Measurements from ENCODE around the gene ZZZ3.
"Not testable (repeated sequence)": the region's sequence is repeated elsewhere in the genome, so short reads cannot be mapped to it uniquely, and the experiment has no call there.

Gene ZZZ3

DNA sequence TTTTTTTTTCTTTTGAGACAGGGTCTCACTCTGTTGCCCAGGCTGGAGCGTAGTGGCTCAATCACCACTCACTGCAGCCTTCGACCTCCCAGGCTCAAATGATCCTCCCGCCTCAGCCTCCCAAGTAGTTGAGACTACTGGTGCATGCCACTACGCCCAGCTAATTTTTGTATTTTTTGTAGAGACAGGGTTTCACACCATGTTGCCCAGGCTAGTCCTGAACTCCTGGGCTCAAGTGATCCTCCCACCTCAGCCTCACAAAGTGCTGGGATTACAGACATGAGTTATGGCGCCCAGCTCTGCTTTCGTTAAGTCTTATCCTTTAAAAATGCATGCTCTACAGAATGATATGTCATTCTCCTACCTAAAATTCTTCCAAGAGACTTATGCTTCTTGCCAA lies 36.2 kb downstream of the ZZZ3 start:
- peaks cover 91% of the 10 kb centered on the region for H3K79me2 ChIP-seq (ENCODE audit: control insufficient read depth, insufficient read depth, low read length, unreplicated experiment)
- H3K27me3 ChIP-seq (ENCODE audit: insufficient read depth, low read length); H2AFZ ChIP-seq (ENCODE audit: low read length, unreplicated experiment); H3K27ac ChIP-seq (ENCODE audit: low read depth, low read length); H3K4me1 ChIP-seq (ENCODE audit: control insufficient read depth, insufficient read depth, low read length, unreplicated experiment); H3K4me3 ChIP-seq (ENCODE audit: low read depth, low read length): not testable (repeated sequence)
- peaks cover 32% of the 10 kb centered on the region for H3K36me3 ChIP-seq (ENCODE audit: insufficient read depth, low read length)

DNA sequence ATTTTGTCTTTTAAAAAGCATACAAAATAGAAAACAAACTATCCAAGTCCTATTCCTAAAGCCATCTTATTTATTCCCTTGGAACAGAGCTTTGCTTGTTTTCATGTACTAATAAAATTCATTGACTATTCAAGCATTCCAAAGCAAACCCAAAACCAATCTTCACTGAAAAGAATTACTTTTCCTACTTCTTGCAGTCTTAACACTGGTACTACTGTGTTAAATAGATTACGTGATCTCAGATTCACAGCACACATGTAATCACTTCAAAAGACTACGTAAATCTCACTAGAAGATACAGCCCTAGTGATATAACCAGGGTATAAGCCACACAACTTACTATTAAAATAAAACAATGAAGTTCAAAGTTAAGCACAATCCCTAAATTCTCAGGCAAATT lies 39.0 kb downstream of the ZZZ3 start:
- H3K4me1 ChIP-seq (ENCODE audit: control insufficient read depth, insufficient read depth, low read length, unreplicated experiment) = peaks cover 15% of the 10 kb centered on the region
- no peak overlapping the region for H3K4me3 ChIP-seq (ENCODE audit: low read depth, low read length)
- H2AFZ ChIP-seq (ENCODE audit: low read length, unreplicated experiment) = no peak overlapping the region
- H3K27me3 ChIP-seq (ENCODE audit: insufficient read depth, low read length) = no peaks in the 10 kb centered on the region
- H3K27ac ChIP-seq (ENCODE audit: low read depth, low read length) = no peak overlapping the region
- H3K36me3 ChIP-seq (ENCODE audit: insufficient read depth, low read length) = peaks cover 16% of the 10 kb centered on the region
- H3K79me2 ChIP-seq (ENCODE audit: control insufficient read depth, insufficient read depth, low read length, unreplicated experiment) = peaks cover 77% of the 10 kb centered on the region

DNA sequence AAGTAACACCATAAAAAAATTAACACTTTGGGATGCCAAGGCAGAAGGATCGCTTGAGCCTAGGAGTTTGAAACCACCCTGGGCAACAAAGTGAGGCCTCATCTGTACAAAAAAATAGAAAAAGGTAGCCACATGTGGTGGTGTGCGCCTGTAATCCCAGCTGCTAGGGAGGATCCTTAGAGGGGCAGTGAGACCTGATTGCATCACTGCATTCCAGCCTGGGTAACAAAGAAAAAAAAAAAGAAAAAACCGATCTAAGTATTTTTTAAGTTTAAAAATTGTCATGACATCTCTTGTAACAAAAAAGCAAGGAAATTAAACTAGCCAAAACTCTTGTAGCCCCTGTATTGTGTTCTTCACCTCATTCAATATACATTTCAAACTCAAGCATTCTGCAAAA lies 39.5 kb downstream of the ZZZ3 start:
- H3K27me3 ChIP-seq (ENCODE audit: insufficient read depth, low read length) = no peaks in the 10 kb centered on the region
- peaks cover 18% of the 10 kb centered on the region for H3K36me3 ChIP-seq (ENCODE audit: insufficient read depth, low read length)
- no peak overlapping the region for H2AFZ ChIP-seq (ENCODE audit: low read length, unreplicated experiment)
- no peak overlapping the region for H3K4me3 ChIP-seq (ENCODE audit: low read depth, low read length)
- H3K27ac ChIP-seq (ENCODE audit: low read depth, low read length) = no peak overlapping the region
- H3K4me1 ChIP-seq (ENCODE audit: control insufficient read depth, insufficient read depth, low read length, unreplicated experiment) = peaks cover 16% of the 10 kb centered on the region
- H3K79me2 ChIP-seq (ENCODE audit: control insufficient read depth, insufficient read depth, low read length, unreplicated experiment) = peaks cover 76% of the 10 kb centered on the region

DNA sequence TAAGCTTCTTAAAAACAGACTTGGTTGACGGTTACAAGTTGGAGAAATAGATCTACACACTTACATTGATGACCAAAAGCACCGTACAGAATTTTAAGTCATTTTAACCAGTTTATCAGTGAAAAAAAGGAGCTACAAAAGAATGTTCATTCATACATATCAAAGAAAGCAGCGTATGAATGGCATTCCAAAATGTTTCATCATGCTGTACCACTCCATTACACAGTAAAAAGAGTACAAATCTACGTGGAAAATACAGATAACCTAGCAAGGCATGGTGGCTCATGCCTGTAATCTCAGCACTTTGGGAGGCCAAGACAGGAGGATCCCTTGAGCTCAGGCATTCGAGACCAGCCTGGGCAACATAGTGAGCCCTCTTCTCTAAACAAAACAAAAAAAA lies 40.3 kb downstream of the ZZZ3 start:
- H3K4me1 ChIP-seq (ENCODE audit: control insufficient read depth, insufficient read depth, low read length, unreplicated experiment) = peaks cover 16% of the 10 kb centered on the region
- H3K36me3 ChIP-seq (ENCODE audit: insufficient read depth, low read length) = peaks cover 19% of the 10 kb centered on the region
- H3K27ac ChIP-seq (ENCODE audit: low read depth, low read length) = no peak overlapping the region
- no peak overlapping the region for H3K4me3 ChIP-seq (ENCODE audit: low read depth, low read length)
- no peak overlapping the region for H2AFZ ChIP-seq (ENCODE audit: low read length, unreplicated experiment)
- peaks cover 75% of the 10 kb centered on the region for H3K79me2 ChIP-seq (ENCODE audit: control insufficient read depth, insufficient read depth, low read length, unreplicated experiment)
- no peaks in the 10 kb centered on the region for H3K27me3 ChIP-seq (ENCODE audit: insufficient read depth, low read length)

DNA sequence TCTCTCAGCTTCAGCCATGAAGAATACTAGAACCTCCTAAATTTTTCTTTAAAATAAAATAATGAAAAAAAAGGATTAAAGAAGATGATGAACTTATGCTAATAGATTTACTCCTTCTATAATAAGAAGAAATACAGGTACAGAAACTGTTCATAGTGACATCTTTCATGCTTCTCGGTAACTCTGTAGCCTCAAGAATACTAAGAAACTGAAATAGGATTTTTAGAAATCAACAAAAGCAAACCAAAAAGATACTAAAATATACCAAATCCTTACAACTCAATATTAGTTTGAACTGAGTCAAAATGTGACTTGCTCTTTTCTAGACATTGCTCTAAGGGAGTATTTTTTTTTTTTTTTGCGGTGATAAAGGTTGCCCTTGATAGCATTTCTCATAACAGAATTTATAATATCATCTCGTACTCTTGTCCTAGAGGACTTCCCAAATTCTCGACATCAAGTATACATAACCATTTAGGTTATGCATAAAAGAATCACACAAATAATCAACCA lies 42.8 kb downstream of the ZZZ3 start:
- H3K79me2 ChIP-seq (ENCODE audit: control insufficient read depth, insufficient read depth, low read length, unreplicated experiment) = peaks cover 54% of the 10 kb centered on the region

DNA sequence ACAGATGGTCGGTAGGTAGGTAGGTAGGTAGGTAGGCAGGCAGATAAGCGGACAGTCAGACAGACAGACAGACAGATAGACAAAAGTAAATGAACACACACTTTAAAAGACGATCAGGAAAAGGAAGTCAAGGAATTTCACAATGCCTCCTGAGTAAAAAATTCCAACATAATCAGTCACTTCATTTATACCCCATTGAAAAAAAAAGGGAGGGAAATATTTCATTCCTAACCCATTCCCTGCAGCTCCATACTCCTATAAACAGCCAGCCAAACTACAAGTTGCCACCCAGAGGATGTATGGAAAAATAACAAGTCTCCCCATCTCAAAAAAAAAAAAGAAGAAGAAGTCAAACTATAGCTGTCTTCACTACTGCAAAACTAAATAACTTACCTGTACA lies 43.4 kb downstream of the ZZZ3 start:
- peak overlapping the region; percentile 31; the same call in 1 of the 2 replicates for H3K27ac ChIP-seq (ENCODE audit: low read depth, low read length)
- peaks cover 16% of the 10 kb centered on the region for H3K36me3 ChIP-seq (ENCODE audit: insufficient read depth, low read length)
- H3K27me3 ChIP-seq (ENCODE audit: insufficient read depth, low read length) = no peaks in the 10 kb centered on the region
- 0 out of 2 replicates have a peak overlapping the region, but pooled peaks have one; percentile 10 for H3K4me3 ChIP-seq (ENCODE audit: low read depth, low read length)
- no peak overlapping the region for H2AFZ ChIP-seq (ENCODE audit: low read length, unreplicated experiment)
- peaks cover 48% of the 10 kb centered on the region for H3K79me2 ChIP-seq (ENCODE audit: control insufficient read depth, insufficient read depth, low read length, unreplicated experiment)
- H3K4me1 ChIP-seq (ENCODE audit: control insufficient read depth, insufficient read depth, low read length, unreplicated experiment) = peaks cover 16% of the 10 kb centered on the region

More for the DNA sequence above, 42.8 kb downstream of the ZZZ3 start:
- Histone ChIP-seq H3K4me3 (ENCODE audit: low read depth, low read length) (peak overlapping the region; percentile 10; the same call in 1 of the 2 replicates), H2AFZ (ENCODE audit: low read length, unreplicated experiment) (no peak overlapping the region), H3K36me3 (ENCODE audit: insufficient read depth, low read length) (peaks cover 16% of the 10 kb centered on the region), H3K4me1 (ENCODE audit: control insufficient read depth, insufficient read depth, low read length, unreplicated experiment) (peaks cover 16% of the 10 kb centered on the region), H3K27ac (ENCODE audit: low read depth, low read length) (peak overlapping the region; percentile 31; the same call in 1 of the 2 replicates), H3K27me3 (ENCODE audit: insufficient read depth, low read length) (no peaks in the 10 kb centered on the region)

DNA sequence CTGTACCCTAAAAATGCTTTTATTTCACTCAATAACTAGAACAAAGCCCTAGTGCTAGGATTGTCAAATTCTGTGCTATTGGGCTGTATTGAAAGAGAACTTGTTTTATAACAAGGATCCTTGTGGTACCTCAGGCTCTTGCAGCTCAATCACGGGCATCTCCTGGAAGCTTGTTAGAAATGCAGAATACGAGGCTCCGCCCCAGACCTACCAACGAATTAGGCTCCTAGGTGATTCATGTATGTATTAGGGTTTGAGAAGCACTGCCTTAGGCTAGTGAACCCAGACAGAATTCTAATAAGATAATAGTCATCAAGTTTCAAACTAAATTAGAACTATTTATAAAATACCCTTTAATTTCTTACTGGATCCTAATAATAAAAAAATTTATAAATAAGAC lies 45.6 kb downstream of the ZZZ3 start:
- Histone ChIP-seq H3K4me1 (ENCODE audit: control insufficient read depth, insufficient read depth, low read length, unreplicated experiment) (peaks cover 16% of the 10 kb centered on the region), H2AFZ (ENCODE audit: low read length, unreplicated experiment) (no peak overlapping the region), H3K4me3 (ENCODE audit: low read depth, low read length) (no peak overlapping the region), H3K79me2 (ENCODE audit: control insufficient read depth, insufficient read depth, low read length, unreplicated experiment) (peaks cover 30% of the 10 kb centered on the region), H3K36me3 (ENCODE audit: insufficient read depth, low read length) (peaks cover 29% of the 10 kb centered on the region), H3K27me3 (ENCODE audit: insufficient read depth, low read length) (no peaks in the 10 kb centered on the region), H3K27ac (ENCODE audit: low read depth, low read length) (no peak overlapping the region)

All from ACC112 (cell line).